HEK293 (cell line): Measurements from ENCODE around the gene DLGAP4.
A peak's percentile ranks its signal among the peaks of the same experiment; 100 is the strongest.

ENCODE experiments used
- CTCF ChIA-PET: fragments of 350-600 bp; formaldehyde crosslinking; extraction: SDS; loops from one replicate; lab custom pipeline; 2021; ENCODE audit warnings: antibody characterized with exemption; lab: Yijun Ruan, JAX
- POLR2A ChIA-PET: fragments of 300-600 bp; formaldehyde crosslinking; extraction: SDS; loops from one replicate; lab custom pipeline; 2020; ENCODE audit warnings: antibody characterized with exemption, inconsistent platforms; lab: Yijun Ruan, JAX
- H3K27ac ChIP-seq: fragments of 200-500 bp; sonication (Bioruptor generic); 2 replicates; pipeline ENCODE4 v1.5.1; 2014; ENCODE audit warnings: low read depth, low read length, control low read depth, inconsistent platforms; ENCODE audit errors: extremely low read depth
- H3K36me3 ChIP-seq, 2 experiments: fragments of 200-500 bp in 1 of 2; sonication (Bioruptor generic) in 1 of 2; 1 replicate in 1 of 2; 2 replicates in 1 of 2; pipeline ENCODE4 v1.5.1; 2014 to 2017; ENCODE audit warnings: inconsistent platforms in 2 of 2, low read length in 2 of 2; ENCODE audit not compliant: control insufficient read depth in 2 of 2, insufficient read depth in 1 of 2
- H3K4me1 ChIP-seq: fragments of 200-500 bp; sonication (Bioruptor generic); 2 replicates; pipeline ENCODE4 v1.5.1; 2014; ENCODE audit warnings: mild to moderate bottlenecking, low read length, inconsistent platforms; ENCODE audit not compliant: control insufficient read depth, insufficient read depth
- H3K4me3 ChIP-seq: 2 replicates; pipeline ENCODE4 v1.5.1; 2011; ENCODE audit warnings: low read depth, mild to moderate bottlenecking, control low read depth, low read length, moderate library complexity
- H3K9me3 ChIP-seq: fragments of 200-500 bp; sonication (Bioruptor generic); 2 replicates; pipeline ENCODE4 v1.5.1; 2014; ENCODE audit warnings: low read depth, low read length, inconsistent platforms; ENCODE audit not compliant: control insufficient read depth, insufficient read depth
- BCL11B ChIP-seq: fragments of 450-650 bp; formaldehyde crosslinking; IDR thresholded peaks from 2 replicates; pipeline ENCODE4 v1.5.1; 2016; ENCODE audit warnings: low read depth, missing biosample characterization, missing genetic modification characterization
- GLIS1 ChIP-seq: fragments of 450-650 bp; formaldehyde crosslinking; IDR thresholded peaks from 2 replicates; pipeline ENCODE4 v1.5.1; 2016; ENCODE audit warnings: missing biosample characterization, missing genetic modification characterization
- OSR2 ChIP-seq: fragments of 450-650 bp; formaldehyde crosslinking; IDR thresholded peaks from 2 replicates; pipeline ENCODE4 v1.5.1; 2016; ENCODE audit warnings: missing biosample characterization, missing genetic modification characterization
- SCRT1 ChIP-seq: fragments of 450-650 bp; formaldehyde crosslinking; IDR thresholded peaks from 2 replicates; pipeline ENCODE4 v1.5.1; 2016; ENCODE audit warnings: missing biosample characterization, missing genetic modification characterization, borderline replicate concordance
- SETDB1 ChIP-seq: IDR thresholded peaks from one replicate; pipeline ENCODE4 v1.6.1; 2017; ENCODE audit warnings: mild to moderate bottlenecking, low read length, moderate library complexity, mixed read lengths; ENCODE audit not compliant: insufficient read length
- ZBTB17 ChIP-seq: fragments of 450-650 bp; formaldehyde crosslinking; IDR thresholded peaks from 2 replicates; pipeline ENCODE4 v1.5.1; 2016; ENCODE audit warnings: missing biosample characterization, missing genetic modification characterization
- ZBTB48 ChIP-seq: fragments of 450-650 bp; formaldehyde crosslinking; IDR thresholded peaks from 2 replicates; pipeline ENCODE4 v1.5.1; 2016; ENCODE audit warnings: missing biosample characterization, missing genetic modification characterization
- ZIC2 ChIP-seq: fragments of 450-650 bp; formaldehyde crosslinking; IDR thresholded peaks from 2 replicates; pipeline ENCODE4 v1.5.1; 2016; ENCODE audit warnings: missing biosample characterization, missing genetic modification characterization
- ZNF121 ChIP-seq: fragments of 450-650 bp; formaldehyde crosslinking; IDR thresholded peaks from 2 replicates; pipeline ENCODE4 v1.5.1; 2016; ENCODE audit warnings: missing biosample characterization, missing genetic modification characterization
- ZNF23 ChIP-seq: fragments of 450-650 bp; formaldehyde crosslinking; IDR thresholded peaks from 2 replicates; pipeline ENCODE4 v1.5.1; 2016; ENCODE audit warnings: missing biosample characterization, missing genetic modification characterization, borderline replicate concordance
- ZNF324 ChIP-seq: fragments of 450-650 bp; formaldehyde crosslinking; IDR thresholded peaks from 2 replicates; pipeline ENCODE4 v1.5.1; 2016; ENCODE audit warnings: missing biosample characterization, missing genetic modification characterization
- ZNF354C ChIP-seq: fragments of 450-650 bp; formaldehyde crosslinking; IDR thresholded peaks from 2 replicates; pipeline ENCODE4 v1.5.1; 2016; ENCODE audit warnings: missing biosample characterization, missing genetic modification characterization, low read depth, borderline replicate concordance
- ZNF362 ChIP-seq: fragments of 450-650 bp; formaldehyde crosslinking; IDR thresholded peaks from 2 replicates; pipeline ENCODE4 v1.5.1; 2016; ENCODE audit warnings: missing biosample characterization, missing genetic modification characterization
- ZNF37A ChIP-seq: fragments of 450-650 bp; IDR thresholded peaks from 2 replicates; pipeline ENCODE4 v1.5.1; 2018; ENCODE audit warnings: missing biosample characterization, missing genetic modification characterization
- ZNF600 ChIP-seq: fragments of 450-650 bp; formaldehyde crosslinking; IDR thresholded peaks from 2 replicates; pipeline ENCODE4 v1.5.1; 2016; ENCODE audit warnings: missing biosample characterization, missing genetic modification characterization
- ZNF660 ChIP-seq: fragments of 450-650 bp; IDR thresholded peaks from 2 replicates; pipeline ENCODE4 v1.5.1; 2018; ENCODE audit warnings: missing biosample characterization, mild to moderate bottlenecking, missing genetic modification characterization
- ZNF692 ChIP-seq: fragments of 450-650 bp; formaldehyde crosslinking; IDR thresholded peaks from 2 replicates; pipeline ENCODE4 v1.5.1; 2016; ENCODE audit warnings: missing biosample characterization, missing genetic modification characterization
- TF ChIP-seq, protein P1 (sequence below): fragments of 450-650 bp; formaldehyde crosslinking; IDR thresholded peaks from 2 replicates; pipeline ENCODE4 v1.5.0; 2017; ENCODE audit warnings: missing biosample characterization, missing genetic modification characterization, borderline replicate concordance

DLGAP4 gene

GRCh38 chr20:36260316-36260715 lies 45.8 kb upstream of the DLGAP4 start (continued):
- TF ChIP-seq ZNF324 (tag by site-specific recombination) (no peak), ZBTB17 (tag by site-specific recombination) (0 out of 2 replicates have a peak, but pooled peaks have one; percentile 25), ZIC2 (peak; percentile 88)

DNA sequence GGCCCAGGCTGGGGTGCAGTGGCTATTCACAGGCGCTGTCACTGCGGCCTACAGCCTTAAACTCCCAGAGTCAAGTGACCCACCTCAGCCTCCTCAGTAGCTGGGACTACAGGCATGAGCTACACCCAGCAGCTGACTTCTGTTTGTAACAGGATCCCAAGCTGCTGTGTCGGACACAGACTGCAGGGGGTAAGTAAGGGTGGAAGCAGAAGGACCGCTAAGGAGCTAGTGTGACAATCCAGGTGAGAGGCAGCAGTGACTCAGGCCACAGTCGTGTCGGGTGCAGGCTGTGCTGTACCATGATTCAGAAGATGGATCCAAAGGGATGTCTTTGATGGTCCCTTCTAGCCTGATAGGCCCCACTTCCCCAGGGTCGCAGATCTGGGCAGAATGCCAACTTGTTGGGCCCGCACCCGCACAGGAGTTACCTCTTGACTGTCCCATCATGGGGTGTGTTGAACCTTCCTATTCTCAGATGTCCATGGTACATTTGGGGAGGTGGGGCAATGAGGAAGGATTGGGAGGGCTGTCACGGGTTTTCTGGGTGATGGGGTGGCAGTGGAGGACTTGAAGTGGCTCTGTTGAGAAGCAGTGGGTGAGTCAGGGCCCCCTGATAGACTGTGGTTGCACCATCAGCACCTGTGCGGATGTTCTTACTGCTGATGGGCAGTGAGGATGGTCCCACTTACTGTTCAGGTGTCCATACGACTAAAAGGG lies 44.6 kb upstream of the DLGAP4 start:
- TF ChIP-seq SETDB1 (no peak), OSR2 (peak; percentile 95), SCRT1 (tag by site-specific recombination) (no peak), ZNF600 (peak; percentile 76; the same call in 1 of the 2 replicates), ZNF23 (tag by site-specific recombination) (no peak), ZNF121 (tag by site-specific recombination) (no peak), ZNF692 (tag by site-specific recombination) (no peak), GLIS1 (tag by site-specific recombination) (peak; percentile 90), ZNF660 (tag by site-specific recombination) (no peak)
- Histone ChIP-seq H3K4me1 (no peaks in the 10 kb centered on the region), H3K9me3 (no peaks in the 10 kb centered on the region), H3K4me3 (no peak overlapping the region), H3K36me3 (peaks cover 0 to 9% of the 10 kb centered on the region in 2 experiments; a peak in 1 of 3 replicates), H3K27ac (no peak overlapping the region)
- CTCF ChIA-PET, result no interaction called here
- POLR2A ChIA-PET, result no interaction called here

GRCh38 chr20:36262440-36262839 lies 43.7 kb upstream of the DLGAP4 start:
- Histone ChIP-seq H3K9me3 (no peaks in the 10 kb centered on the region), H3K4me3 (no peak overlapping the region), H3K4me1 (no peaks in the 10 kb centered on the region), H3K27ac (no peak overlapping the region), H3K36me3 (peaks cover 0 to 2% of the 10 kb centered on the region in 2 experiments; a peak in 1 of 3 replicates)
- CTCF ChIA-PET, result no interaction called here
- POLR2A ChIA-PET, result no interaction called here
- TF ChIP-seq, protein P1, sequence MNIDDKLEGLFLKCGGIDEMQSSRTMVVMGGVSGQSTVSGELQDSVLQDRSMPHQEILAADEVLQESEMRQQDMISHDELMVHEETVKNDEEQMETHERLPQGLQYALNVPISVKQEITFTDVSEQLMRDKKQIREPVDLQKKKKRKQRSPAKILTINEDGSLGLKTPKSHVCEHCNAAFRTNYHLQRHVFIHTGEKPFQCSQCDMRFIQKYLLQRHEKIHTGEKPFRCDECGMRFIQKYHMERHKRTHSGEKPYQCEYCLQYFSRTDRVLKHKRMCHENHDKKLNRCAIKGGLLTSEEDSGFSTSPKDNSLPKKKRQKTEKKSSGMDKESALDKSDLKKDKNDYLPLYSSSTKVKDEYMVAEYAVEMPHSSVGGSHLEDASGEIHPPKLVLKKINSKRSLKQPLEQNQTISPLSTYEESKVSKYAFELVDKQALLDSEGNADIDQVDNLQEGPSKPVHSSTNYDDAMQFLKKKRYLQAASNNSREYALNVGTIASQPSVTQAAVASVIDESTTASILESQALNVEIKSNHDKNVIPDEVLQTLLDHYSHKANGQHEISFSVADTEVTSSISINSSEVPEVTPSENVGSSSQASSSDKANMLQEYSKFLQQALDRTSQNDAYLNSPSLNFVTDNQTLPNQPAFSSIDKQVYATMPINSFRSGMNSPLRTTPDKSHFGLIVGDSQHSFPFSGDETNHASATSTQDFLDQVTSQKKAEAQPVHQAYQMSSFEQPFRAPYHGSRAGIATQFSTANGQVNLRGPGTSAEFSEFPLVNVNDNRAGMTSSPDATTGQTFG, result no peak
- TF ChIP-seq ZBTB48 (no peak), ZNF600 (no peak), ZNF37A (tag by site-specific recombination) (no peak), ZNF362 (tag by site-specific recombination) (no peak), ZNF354C (no peak), BCL11B (tag by site-specific recombination) (no peak)
